Activated naive CD4-positive, alpha-beta T cell treated with anti-CD3 and anti-CD28 coated beads, Interleukin-2, amount 50 U/mL, for 16 hours (primary cell): ENCODE measurements around the gene DPM3.

ENCODE experiments used
- DNase-seq: peaks from one replicate; pipeline ENCODE4 v3.0.0-alpha.2; 2020

Gene DPM3

GRCh38 chr1:155145491-155145890 is 5.2 kb upstream of the DPM3 start:
- no peak for DNase-seq

- DNase-seq: no peak
Observed at GRCh38 chr1:155141749-155142148, 1.4 kb upstream of the DPM3 start.

- no peak for DNase-seq
Observed at GRCh38 chr1:155140630-155140953, 261 bp upstream of the DPM3 start.

- DNase-seq: no peak
Observed at GRCh38 chr1:155137154-155137949, 3.0 kb downstream of the DPM3 start.

GRCh38 chr1:155136748-155137147 is 3.6 kb downstream of the DPM3 start:
- no peak for DNase-seq

- peak; percentile 93 for DNase-seq
Observed at GRCh38 chr1:155135415-155136028, 4.8 kb downstream of the DPM3 start, which contains the start of gene SLC50A1. Gene SLC50A1, plus strand, starts transcription at chr1:155135852. Its CDS starts 60 bp downstream, at chr1:155135912.

- peak; percentile 69 for DNase-seq
Observed at GRCh38 chr1:155134880-155135414, 5.4 kb downstream of the DPM3 start.

GRCh38 chr1:155134322-155134721 is 6.0 kb downstream of the DPM3 start:
- no peak for DNase-seq

GRCh38 chr1:155133799-155134281 is 6.5 kb downstream of the DPM3 start:
- no peak for DNase-seq

GRCh38 chr1:155131856-155132255 is 8.5 kb downstream of the DPM3 start:
- no peak for DNase-seq

- no peak for DNase-seq
Observed at GRCh38 chr1:155131285-155131684, 9.0 kb downstream of the DPM3 start.

GRCh38 chr1:155130272-155131006 is 9.9 kb downstream of the DPM3 start:
- DNase-seq: no peak

- no peak for DNase-seq
Observed at GRCh38 chr1:155128755-155129473, 11.4 kb downstream of the DPM3 start.

GRCh38 chr1:155127967-155128754 is 12.2 kb downstream of the DPM3 start:
- no peak for DNase-seq

GRCh38 chr1:155127105-155127966 is 13.0 kb downstream of the DPM3 start, which contains the start of gene EFNA1:
Gene EFNA1, plus strand, starts transcription at chr1:155127876. Its CDS starts 102 bp downstream, at chr1:155127978.
- DNase-seq: peak; percentile 55

- DNase-seq: peak; percentile 54
Observed at GRCh38 chr1:155126556-155127104, 13.7 kb downstream of the DPM3 start.

GRCh38 chr1:155125946-155126555 is 14.3 kb downstream of the DPM3 start:
- DNase-seq: no peak

- DNase-seq: no peak
Observed at GRCh38 chr1:155125511-155125945, 14.8 kb downstream of the DPM3 start.

GRCh38 chr1:155124503-155125463 is 15.5 kb downstream of the DPM3 start:
- DNase-seq: no peak
